HCT116 (cell line): ENCODE data around the gene GRAMD1C.

Experiments used
- CEBPB ChIP-seq: IDR thresholded peaks from 2 replicates; pipeline ENCODE4 v1.6.1; 2012; ENCODE audit warnings: low read depth
- CTCF ChIP-seq, 3 experiments: fragments of 200-600 bp in 1 of 3; sonication (generic) in 1 of 3; IDR thresholded peaks in 2 of 3; conservative IDR thresholded peaks in 1 of 3; 2 replicates each; pipeline ENCODE4 v1.5.1; 2012 to 2017; ENCODE audit warnings: low read depth in 2 of 3, low read length in 2 of 3, antibody characterized with exemption in 1 of 3, borderline replicate concordance in 1 of 3, control low read depth in 1 of 3, mild to moderate bottlenecking in 1 of 3, mixed read lengths in 1 of 3, mixed run types in 1 of 3, moderate library complexity in 1 of 3; ENCODE audit not compliant: insufficient read depth in 1 of 3

GRCh38 chr3:113812854-113813253 is 25.7 kb upstream of the GRAMD1C start:
- TF ChIP-seq CTCF (IDR thresholded peaks at IDR 0.05 in 2 of 3, conservative IDR thresholded peaks at IDR 0.05 in 1 of 3; ENCODE audit: borderline replicate concordance in 1 of 3, insufficient read depth in 1 of 3, low read depth in 2 of 3, low read length in 2 of 3) (no peak), CEBPB (no peak)
